Endodermal cell (in vitro differentiated cells): Measurements from ENCODE around the gene NR1H3. TPM values are rescaled to one million over a fixed set of nuclear protein-coding genes. Genes with fewer than 3 reads are reported as not detected.

Experiments
- DNase-seq: peaks from one replicate; pipeline ENCODE4 v3.0.0-alpha.2; 2017
- H3K27ac ChIP-seq: 2 replicates; pipeline ENCODE4 v1.5.1; 2013; ENCODE audit warnings: mild to moderate bottlenecking, low read depth, low read length, moderate library complexity
- H3K27me3 ChIP-seq: 2 replicates; pipeline ENCODE4 v1.6.1; 2013; ENCODE audit warnings: mild to moderate bottlenecking, low read length, moderate library complexity; ENCODE audit not compliant: insufficient read depth, control insufficient read depth, poor library complexity, severe bottlenecking
- H3K36me3 ChIP-seq: 2 replicates; pipeline ENCODE4 v1.7.0; 2013; ENCODE audit warnings: mild to moderate bottlenecking, low read length, moderate library complexity; ENCODE audit not compliant: control insufficient read depth, insufficient read depth
- H3K4me1 ChIP-seq: one replicate; pipeline ENCODE4 v1.7.0; 2013; ENCODE audit warnings: low read length; ENCODE audit not compliant: control insufficient read depth, insufficient read depth
- H3K4me3 ChIP-seq: 2 replicates; pipeline ENCODE4 v1.5.1; 2013; ENCODE audit warnings: mild to moderate bottlenecking, low read length, moderate library complexity
- H3K9ac ChIP-seq: 2 replicates; pipeline ENCODE4 v1.6.1; 2013; ENCODE audit warnings: mild to moderate bottlenecking, low read length, moderate library complexity; ENCODE audit not compliant: poor library complexity, severe bottlenecking; ENCODE audit errors: extremely low read depth
- H3K9me3 ChIP-seq: 2 replicates; pipeline ENCODE4 v1.6.1; 2013; ENCODE audit warnings: mild to moderate bottlenecking, low read length, moderate library complexity; ENCODE audit not compliant: control insufficient read depth
- H3K27ac Mint-ChIP-seq: 2 replicates; pipeline ENCODE4 v1.8.0; 2020; ENCODE audit warnings: mixed read lengths
- H3K27me3 Mint-ChIP-seq: 2 replicates; pipeline ENCODE4 v1.8.0; 2021; ENCODE audit warnings: mild to moderate bottlenecking, mixed read lengths; ENCODE audit not compliant: insufficient read depth
- H3K36me3 Mint-ChIP-seq: 2 replicates; pipeline ENCODE4 v1.8.0; 2020; ENCODE audit warnings: low read depth, mixed read lengths
- H3K4me1 Mint-ChIP-seq: 2 replicates; pipeline ENCODE4 v1.8.0; 2020; ENCODE audit warnings: mixed read lengths
- H3K4me3 Mint-ChIP-seq: 2 replicates; pipeline ENCODE4 v1.8.0; 2020; ENCODE audit warnings: mild to moderate bottlenecking, moderate library complexity, mixed read lengths
- H3K9me3 Mint-ChIP-seq: 2 replicates; pipeline ENCODE4 v1.8.0; 2020; ENCODE audit warnings: mild to moderate bottlenecking, mixed read lengths
- CTCF ChIP-seq: fragments of 200-600 bp; sonication (generic); conservative IDR thresholded peaks from 2 replicates; pipeline ENCODE4 v1.5.0; 2021; ENCODE audit warnings: antibody characterized with exemption, mild to moderate bottlenecking
- WGBS, 2 experiments: methylation state at CpG; one replicate each; pipeline versions ENCODE4 v1.1.5 to v1.1.7; 2013; ENCODE audit warnings: missing lambda C conversion rate in 2 of 2, mixed read lengths in 1 of 2; ENCODE audit not compliant: insufficient coverage in 1 of 2, insufficient read length in 1 of 2; 5-methylcytosine and 5-hydroxymethylcytosine counted together
- total RNA-seq, 2 donors: library from RNA; stranded (reverse); fragmentation: NEBNext Ultra II Directional in 1 of 2; extraction: Animal tissue kit (Norgen Biotek cat#: 25700) in 1 of 2; gene quantifications; 2 replicates in 1 of 2; 3 replicates in 1 of 2; pipeline ENCODE4 v1.2.1, GENCODE V29; 2021

NR1H3 gene
- total RNA-seq, 2 donors from 2014 or later, result 29.4 to 34.6 TPM

- Histone ChIP-seq H3K27ac (no peak overlapping the region), H3K9ac (no peak overlapping the region), H3K36me3 (peaks cover 52% of the 10 kb centered on the region), H3K27me3 (no peaks in the 10 kb centered on the region), H3K9me3 (peaks cover 19% of the 10 kb centered on the region), H3K4me3 (no peak overlapping the region), H3K4me1 (no peaks in the 10 kb centered on the region)
- no peak overlapping the region for H3K27ac Mint-ChIP-seq
- H3K27me3 Mint-ChIP-seq, result no peaks in the 10 kb centered on the region
- TF ChIP-seq CTCF, result no peak
- no peaks in the 10 kb centered on the region for H3K4me1 Mint-ChIP-seq
- H3K36me3 Mint-ChIP-seq, result peaks cover 74% of the 10 kb centered on the region
- WGBS, 2 experiments, result 98 to 100% methylated on average over 4 of the region's 4 CpGs
- H3K9me3 Mint-ChIP-seq, result no peaks in the 10 kb centered on the region
- no peak overlapping the region for H3K4me3 Mint-ChIP-seq
- DNase-seq, result no peak
These were observed 38.2 kb downstream of the NR1H3 start for GRCh38 chr11:47296045-47296444.

GRCh38 chr11:47299078-47299477, 41.3 kb downstream of the NR1H3 start:
- Histone ChIP-seq H3K36me3 (peaks cover 60% of the 10 kb centered on the region), H3K4me1 (no peaks in the 10 kb centered on the region), H3K9ac (no peak overlapping the region), H3K27me3 (no peaks in the 10 kb centered on the region), H3K27ac (no peak overlapping the region), H3K4me3 (no peak overlapping the region), H3K9me3 (peaks cover 48% of the 10 kb centered on the region)
- no peaks in the 10 kb centered on the region for H3K27me3 Mint-ChIP-seq
- peaks cover 19% of the 10 kb centered on the region for H3K9me3 Mint-ChIP-seq
- 93 to 100% methylated on average over 1 to 2 of the region's 3 CpGs for WGBS, 2 experiments
- TF ChIP-seq CTCF, result no peak
- no peak overlapping the region for H3K4me3 Mint-ChIP-seq
- H3K36me3 Mint-ChIP-seq, result peaks cover 78% of the 10 kb centered on the region
- no peak overlapping the region for H3K27ac Mint-ChIP-seq
- H3K4me1 Mint-ChIP-seq, result no peaks in the 10 kb centered on the region
- no peak for DNase-seq

GRCh38 chr11:47302853-47303252, 45.1 kb downstream of the NR1H3 start:
- H3K27me3 Mint-ChIP-seq, result no peaks in the 10 kb centered on the region
- no peak overlapping the region for H3K27ac Mint-ChIP-seq
- Histone ChIP-seq H3K4me3 (peak overlapping the region; percentile 59), H3K9me3 (peaks cover 52% of the 10 kb centered on the region), H3K9ac (no peak overlapping the region), H3K36me3 (peaks cover 61% of the 10 kb centered on the region), H3K27ac (no peak overlapping the region), H3K4me1 (no peaks in the 10 kb centered on the region), H3K27me3 (no peaks in the 10 kb centered on the region)
- no peak for TF ChIP-seq CTCF
- H3K4me1 Mint-ChIP-seq, result no peaks in the 10 kb centered on the region
- WGBS, 2 experiments, result no CpG with 5 or more reads among the region's 1 CpG
- peaks cover 19% of the 10 kb centered on the region for H3K9me3 Mint-ChIP-seq
- no peak for DNase-seq
- H3K4me3 Mint-ChIP-seq, result no peak overlapping the region
- H3K36me3 Mint-ChIP-seq, result peaks cover 68% of the 10 kb centered on the region
